Skeletal muscle tissue (tissue), 4 donors: ENCODE results near the gene TSHZ1. TPM values are rescaled to one million over a fixed set of nuclear protein-coding genes. Genes with fewer than 3 reads are reported as not detected.

Experiments used
- H3K27ac ChIP-seq: one replicate; pipeline ENCODE4 v1.7.0; 2013; ENCODE audit warnings: mild to moderate bottlenecking, low read depth, low read length, inconsistent platforms
- H3K27me3 ChIP-seq, 3 donors: one replicate each; pipeline ENCODE4 v1.7.0; 2013; ENCODE audit warnings: low read length in 3 of 3; ENCODE audit not compliant: control insufficient read depth in 3 of 3, insufficient read depth in 3 of 3
- H3K36me3 ChIP-seq, 3 donors: one replicate each; pipeline ENCODE4 v1.7.0; 2013; ENCODE audit warnings: low read length in 3 of 3; ENCODE audit not compliant: control insufficient read depth in 3 of 3, insufficient read depth in 3 of 3
- H3K4me1 ChIP-seq, 3 donors: one replicate each; pipeline ENCODE4 v1.7.0; 2013; ENCODE audit warnings: low read length in 3 of 3, mild to moderate bottlenecking in 3 of 3; ENCODE audit not compliant: control insufficient read depth in 3 of 3, insufficient read depth in 3 of 3
- H3K4me3 ChIP-seq, 3 donors: one replicate each; pipeline ENCODE4 v1.7.0; 2013; ENCODE audit warnings: low read length in 3 of 3
- H3K9ac ChIP-seq, 3 donors: one replicate each; pipeline ENCODE4 v1.7.0; 2013; ENCODE audit warnings: low read length in 3 of 3, mild to moderate bottlenecking in 3 of 3, moderate library complexity in 2 of 3, low read depth in 1 of 3
- H3K9me3 ChIP-seq, 3 donors: one replicate each; pipeline ENCODE4 v1.7.0; 2013; ENCODE audit warnings: low read length in 3 of 3; ENCODE audit not compliant: control insufficient read depth in 3 of 3
- total RNA-seq: library from RNA; depleted of rRNA; stranded (reverse); fragments of >200 nt; gene quantifications from one replicate; pipeline ENCODE4 v1.2.3, GENCODE V29; 2014
- donor health status: Osteomylitis.

Gene TSHZ1
- total RNA-seq, 1 donor from 2014 or later = 5.7 TPM

- Histone ChIP-seq H3K4me1 (no peaks in the 10 kb centered on the region), H3K9me3 (peaks cover 0 to 3% (median 2%) of the 10 kb centered on the region in 3 donors), H3K27ac (no peak overlapping the region), H3K9ac (no peak overlapping the region), H3K36me3 (no peaks in the 10 kb centered on the region), H3K27me3 (no peaks in the 10 kb centered on the region), H3K4me3 (no peak overlapping the region)
Observed at GRCh38 chr18:75314117-75314516, 103.5 kb downstream of the TSHZ1 start.

GRCh38 chr18:75314606-75315005 lies 104.0 kb downstream of the TSHZ1 start:
- Histone ChIP-seq H3K9me3 (peaks cover 0 to under 1% (median 0%) of the 10 kb centered on the region in 3 donors), H3K4me1 (no peaks in the 10 kb centered on the region), H3K36me3 (no peaks in the 10 kb centered on the region), H3K27ac (no peak overlapping the region), H3K9ac (no peak overlapping the region), H3K4me3 (no peak overlapping the region), H3K27me3 (no peaks in the 10 kb centered on the region)

- Histone ChIP-seq H3K4me3 (no peak overlapping the region), H3K9ac (no peak overlapping the region), H3K9me3 (no peaks in the 10 kb centered on the region), H3K27me3 (no peaks in the 10 kb centered on the region), H3K36me3 (no peaks in the 10 kb centered on the region), H3K27ac (no peak overlapping the region), H3K4me1 (no peaks in the 10 kb centered on the region)
Observed at GRCh38 chr18:75316223-75316622, 105.6 kb downstream of the TSHZ1 start.

- no peak overlapping the region for H3K27ac ChIP-seq
- H3K4me3 ChIP-seq = no peak overlapping the region
- no peaks in the 10 kb centered on the region for H3K4me1 ChIP-seq
- H3K36me3 ChIP-seq = no peaks in the 10 kb centered on the region
- H3K9me3 ChIP-seq = no peaks in the 10 kb centered on the region
- H3K9ac ChIP-seq = no peak overlapping the region
- H3K27me3 ChIP-seq = no peaks in the 10 kb centered on the region
Observed at GRCh38 chr18:75316826-75317225, 106.2 kb downstream of the TSHZ1 start.

- Histone ChIP-seq H3K4me3 (no peak overlapping the region), H3K36me3 (no peaks in the 10 kb centered on the region), H3K4me1 (no peaks in the 10 kb centered on the region), H3K9me3 (no peaks in the 10 kb centered on the region), H3K27me3 (no peaks in the 10 kb centered on the region), H3K9ac (no peak overlapping the region), H3K27ac (no peak overlapping the region)
Observed at GRCh38 chr18:75317300-75317699, 106.7 kb downstream of the TSHZ1 start.

GRCh38 chr18:75317703-75318102 lies 107.1 kb downstream of the TSHZ1 start:
- no peaks in the 10 kb centered on the region for H3K9me3 ChIP-seq
- H3K4me3 ChIP-seq = no peak overlapping the region
- no peak overlapping the region for H3K9ac ChIP-seq
- no peaks in the 10 kb centered on the region for H3K27me3 ChIP-seq
- H3K27ac ChIP-seq = no peak overlapping the region
- H3K4me1 ChIP-seq = no peaks in the 10 kb centered on the region
- H3K36me3 ChIP-seq = no peaks in the 10 kb centered on the region

GRCh38 chr18:75319905-75320304 lies 109.3 kb downstream of the TSHZ1 start:
- no peaks in the 10 kb centered on the region for H3K36me3 ChIP-seq
- no peaks in the 10 kb centered on the region for H3K27me3 ChIP-seq
- H3K9me3 ChIP-seq = no peaks in the 10 kb centered on the region
- no peak overlapping the region for H3K4me3 ChIP-seq
- H3K4me1 ChIP-seq = no peaks in the 10 kb centered on the region
- H3K9ac ChIP-seq = no peak overlapping the region
- H3K27ac ChIP-seq = no peak overlapping the region

GRCh38 chr18:75320506-75320905 lies 109.9 kb downstream of the TSHZ1 start:
- Histone ChIP-seq H3K36me3 (no peaks in the 10 kb centered on the region), H3K4me1 (no peaks in the 10 kb centered on the region), H3K9me3 (no peaks in the 10 kb centered on the region), H3K27ac (no peak overlapping the region), H3K27me3 (no peaks in the 10 kb centered on the region), H3K9ac (no peak overlapping the region), H3K4me3 (no peak overlapping the region)

GRCh38 chr18:75321431-75321830 lies 110.8 kb downstream of the TSHZ1 start:
- no peaks in the 10 kb centered on the region for H3K36me3 ChIP-seq
- H3K4me3 ChIP-seq = no peak overlapping the region
- H3K27me3 ChIP-seq = no peaks in the 10 kb centered on the region
- no peaks in the 10 kb centered on the region for H3K9me3 ChIP-seq
- H3K4me1 ChIP-seq = no peaks in the 10 kb centered on the region
- H3K9ac ChIP-seq = no peak overlapping the region
- no peak overlapping the region for H3K27ac ChIP-seq

GRCh38 chr18:75322206-75322605 lies 111.6 kb downstream of the TSHZ1 start:
- Histone ChIP-seq H3K4me1 (no peaks in the 10 kb centered on the region), H3K4me3 (no peak overlapping the region), H3K9ac (no peak overlapping the region), H3K9me3 (no peaks in the 10 kb centered on the region), H3K36me3 (no peaks in the 10 kb centered on the region), H3K27ac (no peak overlapping the region), H3K27me3 (no peaks in the 10 kb centered on the region)
